ENCODE data around the gene MVB12B. TPM values are rescaled to one million over a fixed set of nuclear protein-coding genes. Genes with fewer than 3 reads are reported as not detected.

Gene MVB12B
- total and polyA plus RNA-seq, 2 of the 13 experiments (the other 11 are each of a cell fraction or from before 2014, with no cell fraction given), result 12.1 to 30.1 TPM

- TF ChIP-seq ZGPAT (CRISPR knock-in tag; IDR thresholded peaks at IDR 0.05) (peak; percentile 53; the same call in 1 of the 2 replicates), CHD2 (IDR thresholded peaks at IDR 0.05; ENCODE audit: low read depth, low read length) (no peak), XRCC5 (optimal IDR thresholded peaks at IDR 0.05; ENCODE audit: low read length) (no peak), ZUFSP (CRISPR knock-in tag; IDR thresholded peaks at IDR 0.05; ENCODE audit: borderline replicate concordance) (no peak), ARID3A (IDR thresholded peaks at IDR 0.05; ENCODE audit: low read depth, low read length) (peak; percentile 56; the same call in 1 of the 2 replicates), RAD21 (CRISPR knock-in tag; IDR thresholded peaks at IDR 0.05) (0 out of 2 replicates have a peak, but pooled peaks have one; percentile 8), TCF7L2 (IDR thresholded peaks at IDR 0.05; ENCODE audit: low read depth, low read length) (peak; percentile 94), ARID4A (CRISPR knock-in tag; IDR thresholded peaks at IDR 0.05; ENCODE audit: borderline replicate concordance) (peak; percentile 29; the same call in 1 of the 2 replicates), SALL1 (CRISPR knock-in tag; IDR thresholded peaks at IDR 0.05) (peak; percentile 67), ZNF562 (CRISPR knock-in tag; IDR thresholded peaks at IDR 0.05; ENCODE audit: borderline replicate concordance) (no peak), CREB1 (IDR thresholded peaks at IDR 0.05) (0 out of 2 replicates have a peak, but pooled peaks have one; percentile 1), CREB1 (CRISPR knock-in tag; IDR thresholded peaks at IDR 0.05) (no peak), SPEN (CRISPR knock-in tag; IDR thresholded peaks at IDR 0.05; ENCODE audit: low read depth) (peak; percentile 52; the same call in 1 of the 2 replicates), RNF2 (conservative IDR thresholded peaks at IDR 0.05; ENCODE audit: low read depth) (no peak), ATF3 (CRISPR knock-in tag; IDR thresholded peaks at IDR 0.05) (peak; percentile 47), BHLHE40 (IDR thresholded peaks at IDR 0.05; ENCODE audit: low read length) (peak; percentile 98), HIC2 (CRISPR knock-in tag; IDR thresholded peaks at IDR 0.05; ENCODE audit: low read depth) (peak; percentile 79; the same call in 1 of the 2 replicates)
These were observed 200.6 kb downstream of the MVB12B start (continued) for GRCh38 chr9:126527109-126527825.
